Lung (tissue), 12 donors: ENCODE results near the gene NRDE2. TPM values are rescaled to one million over a fixed set of nuclear protein-coding genes. Genes with fewer than 3 reads are reported as not detected.

Source experiments
- ATAC-seq: fragments of 200-7000 bp; cut with Tn5 transposase; one replicate; pipeline ENCODE4 v1.9.1; 2020; ENCODE audit warnings: moderate number of reproducible peaks; ENCODE audit not compliant: insufficient read depth, low FRiP score
- DNase-seq, 3 donors: peaks; one replicate each; pipeline ENCODE4 v3.0.0-alpha.2; 2013 to 2017
- H3K27ac ChIP-seq, 2 donors: one replicate each; pipeline ENCODE4 v1.5.1; 2013; ENCODE audit warnings: mild to moderate bottlenecking in 2 of 2, moderate library complexity in 2 of 2, control low read depth in 1 of 2, inconsistent platforms in 1 of 2, low read depth in 1 of 2, low read length in 1 of 2
- H3K27me3 ChIP-seq, 3 donors: one replicate each; pipeline ENCODE4 v1.5.1; 2013; ENCODE audit warnings: low read length in 2 of 3; ENCODE audit not compliant: control insufficient read depth in 3 of 3, insufficient read depth in 3 of 3
- H3K36me3 ChIP-seq, 4 donors: one replicate each; pipeline ENCODE4 v1.5.1; 2013; ENCODE audit warnings: low read length in 4 of 4, mild to moderate bottlenecking in 1 of 4, moderate library complexity in 1 of 4; ENCODE audit not compliant: control insufficient read depth in 4 of 4, insufficient read depth in 4 of 4
- H3K4me1 ChIP-seq, 5 donors: one replicate each; pipeline ENCODE4 v1.5.1; 2013; ENCODE audit warnings: low read length in 5 of 5, mild to moderate bottlenecking in 2 of 5, moderate library complexity in 1 of 5; ENCODE audit not compliant: control insufficient read depth in 5 of 5, insufficient read depth in 5 of 5
- H3K4me3 ChIP-seq: one replicate; pipeline ENCODE4 v1.5.1; 2013; ENCODE audit warnings: mild to moderate bottlenecking, control low read depth, moderate library complexity
- H3K9ac ChIP-seq, 2 donors: one replicate each; pipeline ENCODE4 v1.5.1; 2013; ENCODE audit warnings: low read length in 2 of 2, control low read depth in 1 of 2; ENCODE audit not compliant: insufficient read depth in 1 of 2
- H3K9me3 ChIP-seq, 4 donors: one replicate each; pipeline ENCODE4 v1.5.1; 2013; ENCODE audit warnings: low read length in 3 of 4, mild to moderate bottlenecking in 1 of 4, moderate library complexity in 1 of 4; ENCODE audit not compliant: control insufficient read depth in 4 of 4, insufficient read depth in 3 of 4
- CTCF ChIP-seq: IDR thresholded peaks from 2 replicates; pipeline ENCODE4 v1.5.1; 2012; ENCODE audit warnings: mild to moderate bottlenecking; ENCODE audit errors: control extremely low read depth, extremely low read depth
- WGBS, 2 donors: extraction: QIAGEN DNeasy Blood & Tissue Kit; methylation state at CpG; one replicate each; pipeline ENCODE4 v1.1.7; 2013; 5-methylcytosine and 5-hydroxymethylcytosine counted together
- polyA plus RNA-seq, 2 donors: library from polyadenylated mRNA; stranded (reverse); fragments of 200-250 nt; gene quantifications; one replicate each; pipeline ENCODE4 v1.2.1, GENCODE V29; 2013
- total RNA-seq, 2 donors: library from RNA; depleted of rRNA in 1 of 2; stranded (reverse); fragments of >200 nt in 1 of 2; gene quantifications; one replicate each; pipeline ENCODE4 v1.2.1, GENCODE V29; 2014 to 2021
- donor health status: control.
- donor health status: control.
- donor health status: Bipolar disorder and iron deficiency.
- donor health status: healthy.
- donor health status: DM: yes; HTN: yes; CAD: no.

The NRDE2 gene
- total and polyA plus RNA-seq, 4 donors, result 7.0 to 21.0 (median 13.3) TPM

- 26 to 69% methylated on average over 2 of the region's 2 CpGs for WGBS, 2 donors
- ATAC-seq, result no peak
- no peaks in the 10 kb centered on the region for H3K27me3 ChIP-seq
- no peak overlapping the region for H3K4me3 ChIP-seq
- TF ChIP-seq CTCF, result no peak
- H3K9ac ChIP-seq, result no peak overlapping the region
- no peak overlapping the region for H3K27ac ChIP-seq
- DNase-seq, result no peak
- peaks cover 8 to 48% (median 23%) of the 10 kb centered on the region in 4 donors for H3K36me3 ChIP-seq
- no peaks in the 10 kb centered on the region for H3K9me3 ChIP-seq
- H3K4me1 ChIP-seq, result peaks cover 0 to 1% (median 0%) of the 10 kb centered on the region in 5 donors
Measured at GRCh38 chr14:90294872-90295271, 36.9 kb downstream of the NRDE2 start.

- Histone ChIP-seq H3K36me3 (peaks cover 8 to 43% (median 24%) of the 10 kb centered on the region in 4 donors), H3K9ac (no peak overlapping the region), H3K27me3 (no peaks in the 10 kb centered on the region), H3K27ac (no peak overlapping the region), H3K4me3 (no peak overlapping the region), H3K4me1 (no peaks in the 10 kb centered on the region), H3K9me3 (no peaks in the 10 kb centered on the region)
- WGBS, 2 donors, result 70 to 84% methylated on average over 11 of the region's 11 CpGs
- ATAC-seq (no peak), DNase-seq (peak in 2 of 3 donors; percentile 23 to 39)
- TF ChIP-seq CTCF, result no peak
Measured at GRCh38 chr14:90293766-90294730, 37.7 kb downstream of the NRDE2 start.

- TF ChIP-seq CTCF, result no peak
- ATAC-seq (no peak), DNase-seq (no peak)
- Histone ChIP-seq H3K9ac (no peak overlapping the region), H3K27ac (no peak overlapping the region), H3K9me3 (no peaks in the 10 kb centered on the region), H3K4me3 (no peak overlapping the region), H3K4me1 (no peaks in the 10 kb centered on the region), H3K27me3 (no peaks in the 10 kb centered on the region), H3K36me3 (peaks cover 10 to 50% (median 34%) of the 10 kb centered on the region in 4 donors)
- 92 to 94% methylated on average over 7 of the region's 7 CpGs for WGBS, 2 donors
Measured at GRCh38 chr14:90291699-90292098, 40.0 kb downstream of the NRDE2 start.
